H1 (cell line): ENCODE measurements around the gene EDEM2. TPM values are rescaled to one million over a fixed set of nuclear protein-coding genes. Genes with fewer than 3 reads are reported as not detected.

Experiments used
- CTCF ChIA-PET: fragments of 300-600 bp; sonication (Branson Sonifier 250); formaldehyde crosslinking; loops from one replicate; lab custom pipeline; 2021; ENCODE audit not compliant: partially characterized antibody; lab: Charles Lee
- POLR2A ChIA-PET: fragments of 300-600 bp; sonication (Branson Sonifier 250); formaldehyde crosslinking; loops from one replicate; lab custom pipeline; 2021; ENCODE audit warnings: inconsistent platforms; ENCODE audit not compliant: partially characterized antibody; lab: Charles Lee
- DNase-seq, 2 experiments: peaks; one replicate each; pipeline versions ENCODE4 v3.0.0 to v3.0.0-alpha.2; 2010 to 2022; ENCODE audit warnings: low spot score in 2 of 2, low read depth in 1 of 2, mixed read lengths in 1 of 2
- FAIRE-seq: peaks from 2 replicates; lab custom pipeline; 2011; peaks lifted over from hg19 to GRCh38; lab: Jason Lieb, UNC
- H2AFZ ChIP-seq: 2 replicates; pipeline ENCODE4 v1.8.1; 2012; ENCODE audit warnings: low read length, inconsistent platforms
- H2AK5ac ChIP-seq: 2 replicates; pipeline ENCODE4 v1.6.1; 2013; ENCODE audit warnings: low read depth, low read length
- H2BK120ac ChIP-seq: replicated peaks from 2 replicates; pipeline ENCODE3; 2013; ENCODE audit warnings: low read depth, low read length, inconsistent platforms
- H2BK12ac ChIP-seq: 2 replicates; pipeline ENCODE4 v1.6.1; 2013; ENCODE audit warnings: low read depth, low read length
- H2BK15ac ChIP-seq: 2 replicates; pipeline ENCODE4 v1.6.1; 2013; ENCODE audit warnings: low read length
- H2BK20ac ChIP-seq: 2 replicates; pipeline ENCODE4 v1.6.1; 2013; ENCODE audit warnings: low read length
- H2BK5ac ChIP-seq: 2 replicates; pipeline ENCODE4 v1.6.1; 2013; ENCODE audit warnings: low read depth, low read length
- H3K14ac ChIP-seq: 2 replicates; pipeline ENCODE4 v1.6.1; 2013; ENCODE audit warnings: inconsistent platforms; ENCODE audit not compliant: insufficient read length
- H3K18ac ChIP-seq: 2 replicates; pipeline ENCODE4 v1.6.1; 2013; ENCODE audit warnings: low read length; ENCODE audit errors: extremely low read depth
- H3K23ac ChIP-seq: 2 replicates; pipeline ENCODE4 v1.6.1; 2013; ENCODE audit warnings: inconsistent platforms; ENCODE audit not compliant: insufficient read length
- H3K23me2 ChIP-seq: 2 replicates; pipeline ENCODE4 v1.6.1; 2013; ENCODE audit warnings: low read depth, low read length
- H3K27ac ChIP-seq: 2 replicates; pipeline ENCODE4 v1.6.1; 2011; ENCODE audit warnings: low read depth, low read length, inconsistent platforms
- H3K27me3 ChIP-seq, 4 experiments: replicated peaks in 1 of 4; 1 replicate in 1 of 4; 2 replicates in 3 of 4; pipeline versions ENCODE4 v1.6.1 to v1.8.1; 2011 to 2013; ENCODE audit warnings: low read length in 3 of 4, mild to moderate bottlenecking in 3 of 4, inconsistent platforms in 2 of 4, mixed read lengths in 2 of 4, moderate library complexity in 1 of 4; ENCODE audit not compliant: control insufficient read depth in 3 of 4, insufficient read depth in 3 of 4; ENCODE audit errors: extremely low read depth in 1 of 4
- H3K36me3 ChIP-seq, 4 experiments: 2 replicates each; pipeline versions ENCODE4 v1.6.1 to v1.8.1; 2011 to 2013; ENCODE audit warnings: mild to moderate bottlenecking in 4 of 4, low read length in 3 of 4, moderate library complexity in 2 of 4, control low read depth in 1 of 4, inconsistent platforms in 1 of 4; ENCODE audit not compliant: insufficient read depth in 4 of 4, control insufficient read depth in 2 of 4
- H3K4ac ChIP-seq: replicated peaks from 2 replicates; pipeline ENCODE3; 2013; ENCODE audit warnings: low read length, low read depth, mixed read lengths, inconsistent platforms; ENCODE audit not compliant: insufficient read length
- H3K4me1 ChIP-seq, 4 experiments: replicated peaks in 1 of 4; 1 replicate in 1 of 4; 2 replicates in 3 of 4; pipeline versions ENCODE4 v1.6.1 to v1.8.1; 2011 to 2013; ENCODE audit warnings: low read length in 3 of 4, inconsistent platforms in 2 of 4, mixed read lengths in 1 of 4; ENCODE audit not compliant: insufficient read depth in 4 of 4, control insufficient read depth in 3 of 4
- H3K4me2 ChIP-seq, 2 experiments: 2 replicates each; pipeline versions ENCODE4 v1.6.1 to v1.8.1; 2011 to 2013; ENCODE audit warnings: low read depth in 2 of 2, low read length in 2 of 2, control low read depth in 1 of 2, inconsistent platforms in 1 of 2, mild to moderate bottlenecking in 1 of 2; ENCODE audit not compliant: insufficient read depth in 1 of 2
- H3K4me3 ChIP-seq, 4 experiments: fragments of 200-600, 300-600 bp in 1 of 4; sonication (generic), shearing (Covaris generic), sonication (Bioruptor Twin) in 1 of 4; 2 replicates each; pipeline versions ENCODE4 v1.5.1 to v1.8.1; 2011 to 2016; ENCODE audit warnings: low read length in 4 of 4, low read depth in 3 of 4, control low read depth in 2 of 4, inconsistent platforms in 2 of 4, mild to moderate bottlenecking in 2 of 4, mixed read lengths in 1 of 4, moderate library complexity in 1 of 4; ENCODE audit not compliant: insufficient read depth in 2 of 4; ENCODE audit errors: extremely low read depth in 1 of 4
- H3K56ac ChIP-seq: replicated peaks from 2 replicates; pipeline ENCODE3; 2013; ENCODE audit warnings: low read depth, mild to moderate bottlenecking, mixed read lengths, low read length, inconsistent platforms; ENCODE audit not compliant: insufficient read length
- H3K79me1 ChIP-seq: 2 replicates; pipeline ENCODE4 v1.6.1; 2013; ENCODE audit warnings: low read depth, low read length, control low read depth
- H3K79me2 ChIP-seq, 2 experiments: 2 replicates each; pipeline versions ENCODE4 v1.6.1 to v1.8.1; 2012 to 2013; ENCODE audit warnings: low read length in 2 of 2, mild to moderate bottlenecking in 2 of 2, inconsistent platforms in 1 of 2; ENCODE audit not compliant: insufficient read depth in 2 of 2, control insufficient read depth in 1 of 2
- H3K9ac ChIP-seq, 4 experiments: replicated peaks in 1 of 4; 1 replicate in 1 of 4; 2 replicates in 3 of 4; pipeline versions ENCODE4 v1.6.1 to v1.8.1; 2011 to 2013; ENCODE audit warnings: low read depth in 3 of 4, low read length in 3 of 4, control low read depth in 2 of 4, mild to moderate bottlenecking in 2 of 4, moderate library complexity in 2 of 4, inconsistent platforms in 1 of 4; ENCODE audit errors: extremely low read depth in 1 of 4
- H3K9me3 ChIP-seq, 2 experiments: 2 replicates each; pipeline versions ENCODE4 v1.6.1 to v1.8.1; 2012 to 2013; ENCODE audit warnings: mild to moderate bottlenecking in 2 of 2, moderate library complexity in 2 of 2, control low read depth in 1 of 2, inconsistent platforms in 1 of 2, low read depth in 1 of 2, low read length in 1 of 2, mixed read lengths in 1 of 2; ENCODE audit not compliant: insufficient read depth in 2 of 2
- H4K20me1 ChIP-seq, 2 experiments: replicated peaks in 1 of 2; 2 replicates each; pipeline versions ENCODE3 to v1.8.1; 2011 to 2013; ENCODE audit warnings: inconsistent platforms in 2 of 2, low read length in 2 of 2, mild to moderate bottlenecking in 1 of 2; ENCODE audit not compliant: insufficient read depth in 2 of 2, control insufficient read depth in 1 of 2
- H4K5ac ChIP-seq: 2 replicates; pipeline ENCODE4 v1.6.1; 2013; ENCODE audit warnings: low read length, low read depth, mixed read lengths, inconsistent platforms; ENCODE audit not compliant: insufficient read length
- H4K8ac ChIP-seq: 2 replicates; pipeline ENCODE4 v1.8.0; 2013; ENCODE audit warnings: mild to moderate bottlenecking, moderate library complexity, low read length, inconsistent platforms; ENCODE audit not compliant: insufficient read depth; ENCODE audit errors: extremely low read depth
- H4K91ac ChIP-seq: replicated peaks from 2 replicates; pipeline ENCODE3; 2013; ENCODE audit warnings: low read length, mixed read lengths, inconsistent platforms; ENCODE audit not compliant: insufficient read length
- GABPA ChIP-seq: IDR thresholded peaks from 2 replicates; pipeline ENCODE4 v1.6.1; 2011; ENCODE audit warnings: mild to moderate bottlenecking, low read length, moderate library complexity, borderline replicate concordance; ENCODE audit not compliant: insufficient read depth
- POLR2AphosphoS5 ChIP-seq: IDR thresholded peaks from 2 replicates; pipeline ENCODE4 v1.6.1; 2011; ENCODE audit warnings: low read depth, low read length
- SP1 ChIP-seq: IDR thresholded peaks from 2 replicates; pipeline ENCODE4 v1.6.1; 2011; ENCODE audit warnings: low read depth, low read length
- WGBS, 2 experiments: shearing (Covaris generic) in 1 of 2; methylation state at CpG; one replicate each; pipeline versions ENCODE4 v1.1.6 to v1.1.7; 2013 to 2015; ENCODE audit warnings: low lambda C conversion rate in 2 of 2, mixed read lengths in 2 of 2, inconsistent platforms in 1 of 2, low coverage in 1 of 2, missing lambda C conversion rate in 1 of 2; ENCODE audit not compliant: insufficient replicate concordance in 2 of 2, insufficient coverage in 1 of 2, insufficient read length in 1 of 2; ENCODE audit errors: extremely low coverage in 1 of 2, missing lambda C conversion rate in 1 of 2; 5-methylcytosine and 5-hydroxymethylcytosine counted together
- polyA plus RNA-seq, 7 experiments: library from polyadenylated mRNA; depleted of rRNA in 3 of 7; stranded (reverse) in 5 of 7; unstranded in 2 of 7; fragments of >200 nt in 5 of 7; fragments of 200-250 nt in 2 of 7; gene quantifications; 1 replicate in 5 of 7; 2 replicates in 1 of 7; 4 replicates in 1 of 7; pipeline versions ENCODE4 v1.2.1 to v1.2.3, GENCODE V29; 2011 to 2013; ENCODE audit warnings: missing spikeins in 2 of 7, mixed read lengths in 2 of 7
- total RNA-seq: library from RNA; stranded (reverse); fragmentation: NEBNext Ultra II Directional; extraction: Animal tissue kit (Norgen Biotek cat#: 25700); gene quantifications from 2 replicates; pipeline ENCODE4 v1.2.1, GENCODE V29; 2021

EDEM2 gene
- total and polyA plus RNA-seq, 2 of the 8 experiments (the other 6 are each of a cell fraction or from before 2014, with no cell fraction given), result 15.2 to 19.6 TPM

DNA sequence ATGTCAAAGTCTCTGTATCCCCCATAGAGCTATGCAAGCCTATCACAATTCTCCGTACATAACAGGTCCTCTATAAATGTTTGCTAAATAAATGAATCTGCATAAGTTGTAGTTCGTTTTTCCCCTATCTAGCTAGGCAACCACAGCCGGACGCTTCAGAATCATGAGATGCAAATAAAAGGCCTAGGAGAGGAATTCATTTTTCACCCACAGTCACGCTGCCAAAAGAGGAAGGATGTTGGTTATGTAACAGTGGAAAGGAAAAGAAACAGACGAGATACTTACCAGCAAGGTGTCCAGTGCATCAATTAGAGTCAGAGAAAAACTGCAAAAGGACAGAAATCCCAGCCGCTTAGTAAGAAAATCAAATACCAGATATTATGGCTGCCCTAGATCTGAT, 2.4 kb downstream of the EDEM2 start:
- Histone ChIP-seq H4K91ac (no peak overlapping the region), H3K9ac (no peak overlapping the region), H3K4me3 (no peak overlapping the region), H4K5ac (no peak overlapping the region), H3K23ac (no peak overlapping the region), H3K4me2 (no peak overlapping the region), H4K20me1 (no peaks in the 10 kb centered on the region), H3K14ac (no peak overlapping the region), H2AK5ac (no peak overlapping the region), H3K4ac (no peak overlapping the region), H3K4me1 (0 out of 7 replicates have a peak, but pooled peaks cover 0 to 3% (median 0%) of the 10 kb centered on the region in 4 experiments), H2BK5ac (no peak overlapping the region), H3K56ac (no peak overlapping the region), H2BK12ac (no peak overlapping the region), H2BK120ac (no peak overlapping the region), H2BK20ac (no peak overlapping the region), H3K27me3 (no peaks in the 10 kb centered on the region), H2AFZ (no peak overlapping the region), H3K36me3 (peaks cover 2 to 33% (median 10%) of the 10 kb centered on the region in 4 experiments; a peak in 6 of 8 replicates), H3K9me3 (no peaks in the 10 kb centered on the region), H3K23me2 (peaks cover 8% of the 10 kb centered on the region), H2BK15ac (no peak overlapping the region), H3K27ac (no peak overlapping the region), H3K18ac (no peak overlapping the region), H4K8ac (no peak overlapping the region), H3K79me2 (no peaks in the 10 kb centered on the region), H3K79me1 (no peaks in the 10 kb centered on the region)
- no peak for DNase-seq
- CTCF ChIA-PET, result interaction anchor here (0.5 to 7.6 kb wide), 31 partner anchors 10 to 294 kb away, joined by 3 to 135 read pairs (median 4); partner anchors contain the start of genes EIF6 and MMP24
- POLR2A ChIA-PET, result interaction anchor here (2.6 kb wide), 1 partner anchor 64 kb away, joined by 10 read pairs; no protein-coding TSS in a partner anchor
- FAIRE-seq, result no peak
- TF ChIP-seq SP1 (no peak), POLR2AphosphoS5 (no peak), GABPA (no peak)
- 91% methylated on average over 7 of the region's 7 CpGs; no CpG with 5 or more reads in 1 of the 2 experiments for WGBS, 2 experiments
